Immature natural killer cell (primary cell): ENCODE measurements around the gene EFHD2. TPM values are rescaled to one million over a fixed set of nuclear protein-coding genes. Genes with fewer than 3 reads are reported as not detected.
"Not testable (repeated sequence)": the region's sequence is repeated elsewhere in the genome, so short reads cannot be mapped to it uniquely, and the experiment has no call there.

ENCODE experiments used
- DNase-seq, 3 donors: peaks; one replicate each; pipeline ENCODE4 v3.0.0; 2022; ENCODE audit warnings: mixed read lengths in 1 of 3
- H3K27ac Mint-ChIP-seq, 6 donors: one replicate each; pipeline ENCODE4 v1.8.0; 2020; ENCODE audit warnings: mixed read lengths in 6 of 6, mild to moderate bottlenecking in 5 of 6, inconsistent platforms in 4 of 6, moderate library complexity in 3 of 6
- H3K27me3 Mint-ChIP-seq, 3 donors: one replicate each; pipeline ENCODE4 v1.8.0; 2020 to 2021; ENCODE audit warnings: low read depth in 3 of 3, mild to moderate bottlenecking in 3 of 3, mixed read lengths in 3 of 3, moderate library complexity in 3 of 3, inconsistent platforms in 1 of 3
- H3K36me3 Mint-ChIP-seq, 3 donors: one replicate each; pipeline ENCODE4 v1.8.0; 2020; ENCODE audit warnings: mixed read lengths in 3 of 3, inconsistent platforms in 2 of 3, mild to moderate bottlenecking in 2 of 3
- H3K4me1 Mint-ChIP-seq, 2 donors: one replicate each; pipeline ENCODE4 v1.8.0; 2020; ENCODE audit warnings: inconsistent platforms in 2 of 2, mild to moderate bottlenecking in 2 of 2, mixed read lengths in 2 of 2, moderate library complexity in 1 of 2
- H3K4me3 Mint-ChIP-seq, 5 donors: one replicate each; pipeline ENCODE4 v1.8.0; 2020; ENCODE audit warnings: mild to moderate bottlenecking in 5 of 5, mixed read lengths in 5 of 5, inconsistent platforms in 3 of 5, moderate library complexity in 3 of 5
- H3K9me3 Mint-ChIP-seq, 6 donors: one replicate each; pipeline ENCODE4 v1.8.0; 2020; ENCODE audit warnings: mild to moderate bottlenecking in 6 of 6, mixed read lengths in 6 of 6, inconsistent platforms in 4 of 6, moderate library complexity in 3 of 6
- polyA plus RNA-seq, 3 donors: library from polyadenylated mRNA; unstranded; fragments of 300-500 nt; fragmentation: Illumina TruSeq; gene quantifications; one replicate each; pipeline ENCODE4 v1.2.3, GENCODE V29; 2021

EFHD2 gene
- 1,000 to 10,000 TPM in 1 of 3 donors, 100 to 1,000 TPM in 2; 686 to 1,063 (median 771) TPM for polyA plus RNA-seq

DNA sequence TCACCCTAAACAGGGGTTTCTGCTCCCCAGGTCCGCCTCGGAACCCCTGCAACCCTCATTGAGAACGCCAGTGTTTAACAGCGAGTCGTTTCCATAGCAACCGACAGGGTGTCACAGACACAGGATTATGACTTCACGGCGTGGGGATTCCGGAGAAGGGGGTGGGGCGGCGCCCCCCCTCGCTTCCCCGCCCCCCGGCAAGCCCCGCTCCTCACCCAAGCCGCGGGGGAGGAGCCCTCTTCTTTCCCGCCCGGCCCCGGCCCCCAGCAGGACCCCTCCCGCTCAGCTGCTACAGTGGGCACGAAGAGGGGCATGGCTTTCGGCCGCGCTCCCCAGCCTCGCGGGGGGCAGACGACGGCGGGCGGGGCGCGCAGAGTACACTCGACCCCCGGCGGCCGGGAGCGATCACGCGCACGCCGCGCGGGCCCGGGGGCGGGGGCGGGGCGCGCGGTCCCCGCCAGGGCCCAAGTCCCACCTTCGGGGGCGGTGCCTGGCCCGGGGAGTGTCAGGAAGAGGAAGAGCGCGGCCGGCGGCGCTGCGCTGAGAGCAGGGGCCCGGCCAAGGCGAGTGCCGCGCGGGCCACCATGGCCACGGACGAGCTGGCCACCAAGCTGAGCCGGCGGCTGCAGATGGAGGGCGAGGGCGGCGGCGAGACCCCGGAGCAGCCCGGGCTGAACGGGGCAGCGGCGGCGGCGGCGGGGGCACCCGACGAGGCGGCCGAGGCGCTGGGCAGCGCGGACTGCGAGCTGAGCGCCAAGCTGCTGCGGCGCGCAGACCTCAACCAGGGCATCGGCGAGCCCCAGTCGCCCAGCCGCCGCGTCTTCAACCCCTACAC is at the start of gene EFHD2:
Gene EFHD2 (plus strand): TSS at position 501 of the 835 bp plus-strand sequence. CDS start 84 bp downstream, at position 585.
- H3K9me3 Mint-ChIP-seq, result no peaks in the 10 kb centered on the region
- peaks cover 20 to 36% (median 25%) of the 10 kb centered on the region in 3 donors for H3K36me3 Mint-ChIP-seq
- DNase-seq, result peak; percentile 90 to 93 (median 93)
- H3K27ac Mint-ChIP-seq, result peak within 1 kb of the TSS; percentile 97 to 100 (median 100)
- H3K27me3 Mint-ChIP-seq, result peaks cover 50 to 62% (median 56%) of the 10 kb centered on the region in 3 donors
- peaks cover 75 to 79% of the 10 kb centered on the region in 2 donors for H3K4me1 Mint-ChIP-seq
- H3K4me3 Mint-ChIP-seq, result peak within 1 kb of the TSS; percentile 96 to 100 (median 97)

DNA sequence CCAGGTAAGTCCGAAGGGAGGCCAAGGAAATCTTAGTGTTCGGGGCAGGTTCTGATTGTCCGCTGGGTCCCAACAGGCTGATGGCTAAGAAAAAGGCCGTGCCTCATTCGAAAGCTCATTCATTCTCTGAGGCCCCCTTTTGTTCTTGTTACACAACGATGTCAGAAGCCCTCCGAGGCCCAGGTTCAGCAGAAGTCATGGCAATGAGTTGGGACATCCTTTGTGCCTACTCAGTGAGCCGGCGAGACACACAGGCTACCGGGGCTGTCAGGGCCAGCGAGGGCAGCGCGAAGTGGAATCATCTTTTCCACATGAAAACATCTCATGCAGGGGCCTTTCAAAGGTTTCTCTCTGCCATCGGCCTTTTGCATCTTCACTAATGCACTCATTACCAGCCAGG is 49.0 kb upstream of the EFHD2 start:
- Mint-ChIP-seq H3K27ac (no peak overlapping the region), H3K36me3 (peaks cover 4 to 8% (median 5%) of the 10 kb centered on the region in 3 donors), H3K4me3 (no peak overlapping the region), H3K4me1 (peaks cover 7 to 12% of the 10 kb centered on the region in 2 donors), H3K27me3 (peaks cover 0 to 4% (median 2%) of the 10 kb centered on the region in 3 donors), H3K9me3 (no peaks in the 10 kb centered on the region)
- DNase-seq, result no peak

DNA sequence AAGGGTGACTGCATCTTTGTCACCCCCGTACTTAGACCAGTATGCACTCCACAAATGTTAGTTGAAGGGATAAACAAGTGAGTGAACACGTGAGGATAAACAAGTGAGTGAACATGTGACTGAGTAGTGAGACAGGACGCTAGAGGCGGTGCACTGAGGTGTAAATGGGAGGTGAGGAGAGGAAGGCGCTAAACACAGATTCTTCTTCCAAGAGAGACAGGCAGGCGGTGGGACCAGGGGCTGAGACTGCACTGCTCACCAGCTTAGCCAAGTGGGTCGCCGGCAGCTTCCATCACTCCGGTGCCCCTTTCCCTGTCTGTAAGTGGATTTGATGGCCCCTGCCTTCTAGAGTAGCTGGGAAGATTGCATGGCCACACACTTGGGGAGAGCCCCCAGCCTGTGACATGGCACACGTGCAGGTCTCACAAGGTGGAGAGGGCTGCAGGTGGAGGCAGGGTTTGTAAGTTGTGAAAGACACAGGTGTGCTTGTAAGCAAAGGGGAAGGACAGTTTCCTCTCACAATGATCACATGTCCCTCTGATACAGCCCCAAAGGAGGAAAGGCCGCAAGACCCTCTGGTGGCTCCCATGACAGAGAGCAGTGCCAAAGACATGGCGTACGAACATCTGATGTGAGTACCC is 47.5 kb upstream of the EFHD2 start:
- H3K27ac Mint-ChIP-seq, result peak overlapping the region in 3 of 6 donors; percentile 4 to 76 (median 56)
- H3K4me1 Mint-ChIP-seq, result peaks cover 7 to 12% of the 10 kb centered on the region in 2 donors
- peaks cover 0 to 4% (median 2%) of the 10 kb centered on the region in 3 donors for H3K27me3 Mint-ChIP-seq
- DNase-seq, result no peak
- no peaks in the 10 kb centered on the region for H3K9me3 Mint-ChIP-seq
- peaks cover 4 to 8% (median 5%) of the 10 kb centered on the region in 3 donors for H3K36me3 Mint-ChIP-seq
- no peak overlapping the region for H3K4me3 Mint-ChIP-seq

DNA sequence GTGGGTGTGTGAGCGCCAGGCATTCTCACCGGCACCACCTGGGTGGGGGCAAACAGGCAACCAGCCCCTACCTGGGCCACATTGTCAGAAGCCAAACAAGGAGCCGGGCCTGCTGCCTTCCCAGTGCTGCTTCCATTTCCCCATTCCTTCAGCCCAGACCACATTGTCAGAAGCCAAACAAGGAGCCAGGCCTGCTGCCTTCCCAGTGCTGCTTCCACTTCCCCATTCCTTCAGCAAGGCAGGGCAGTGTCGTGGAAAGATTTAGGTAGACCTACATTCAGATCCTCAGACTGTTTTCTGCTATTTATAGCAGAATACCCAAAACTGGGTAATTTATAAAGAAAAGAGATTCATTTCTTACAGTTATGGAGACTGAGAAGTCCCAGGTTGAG is 47.0 kb upstream of the EFHD2 start:
- Mint-ChIP-seq H3K36me3 (peaks cover 4 to 8% (median 5%) of the 10 kb centered on the region in 3 donors), H3K27ac (peak overlapping the region in 2 of 6 donors; percentile 21 to 62), H3K9me3 (no peaks in the 10 kb centered on the region), H3K4me3 (no peak overlapping the region), H3K4me1 (peaks cover 7 to 14% of the 10 kb centered on the region in 2 donors), H3K27me3 (peaks cover 0 to 4% (median 2%) of the 10 kb centered on the region in 3 donors)
- DNase-seq, result no peak

DNA sequence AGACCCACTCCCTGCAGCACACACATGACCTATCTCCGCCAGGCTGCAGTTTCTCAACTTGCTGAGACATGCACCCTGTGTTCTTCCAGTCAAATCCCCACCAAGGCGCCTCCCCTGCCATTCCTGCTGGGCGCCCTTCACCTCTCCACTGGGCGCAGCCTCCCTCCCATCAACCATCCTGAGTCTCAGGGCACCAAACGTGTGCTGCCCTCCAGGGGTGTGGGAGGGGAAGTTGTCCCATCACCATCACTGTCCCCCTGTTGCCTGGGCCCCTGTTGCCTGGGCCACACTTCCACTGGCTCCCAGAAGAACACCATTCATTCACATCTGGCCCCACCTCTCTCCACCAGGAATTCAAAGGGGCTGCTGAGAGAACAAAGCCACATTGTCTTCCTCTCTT is 44.9 kb upstream of the EFHD2 start:
- Mint-ChIP-seq H3K27ac (peak overlapping the region in 1 of 6 donors; percentile 85), H3K27me3 (peaks cover 0 to 6% (median 2%) of the 10 kb centered on the region in 3 donors), H3K9me3 (no peaks in the 10 kb centered on the region), H3K4me3 (no peak overlapping the region), H3K4me1 (peaks cover 19 to 24% of the 10 kb centered on the region in 2 donors), H3K36me3 (peaks cover 4 to 5% (median 4%) of the 10 kb centered on the region in 3 donors)
- DNase-seq, result peak in 2 of 3 donors; percentile 22 to 34

DNA sequence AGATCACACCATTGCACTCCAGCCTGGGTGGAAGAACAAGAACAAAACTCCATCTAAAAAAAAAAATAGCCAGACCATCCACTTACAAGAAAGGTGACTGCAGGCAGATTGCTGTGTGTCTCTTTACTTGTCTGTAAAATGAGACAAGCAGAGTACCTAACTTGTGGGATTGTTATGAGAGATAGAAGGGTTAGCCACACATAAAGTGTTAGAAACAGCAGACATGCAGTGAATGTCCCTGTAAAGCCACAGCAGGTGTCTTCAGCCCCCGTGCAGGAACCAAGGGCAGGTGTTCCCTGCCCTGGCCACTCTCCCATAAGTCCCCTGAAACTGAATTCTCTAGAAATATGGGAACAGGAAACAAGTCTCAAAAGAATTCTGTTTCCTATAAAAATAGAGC is 40.8 kb upstream of the EFHD2 start:
- peaks cover 12 to 15% of the 10 kb centered on the region in 2 donors for H3K4me1 Mint-ChIP-seq
- DNase-seq, result no peak
- peak overlapping the region in 2 of 6 donors; percentile 7 to 45 for H3K27ac Mint-ChIP-seq
- H3K36me3 Mint-ChIP-seq, result peaks cover 0 to 5% (median 0%) of the 10 kb centered on the region in 3 donors
- no peaks in the 10 kb centered on the region for H3K9me3 Mint-ChIP-seq
- no peak overlapping the region for H3K4me3 Mint-ChIP-seq
- H3K27me3 Mint-ChIP-seq, result peaks cover 0 to 13% (median 5%) of the 10 kb centered on the region in 3 donors

DNA sequence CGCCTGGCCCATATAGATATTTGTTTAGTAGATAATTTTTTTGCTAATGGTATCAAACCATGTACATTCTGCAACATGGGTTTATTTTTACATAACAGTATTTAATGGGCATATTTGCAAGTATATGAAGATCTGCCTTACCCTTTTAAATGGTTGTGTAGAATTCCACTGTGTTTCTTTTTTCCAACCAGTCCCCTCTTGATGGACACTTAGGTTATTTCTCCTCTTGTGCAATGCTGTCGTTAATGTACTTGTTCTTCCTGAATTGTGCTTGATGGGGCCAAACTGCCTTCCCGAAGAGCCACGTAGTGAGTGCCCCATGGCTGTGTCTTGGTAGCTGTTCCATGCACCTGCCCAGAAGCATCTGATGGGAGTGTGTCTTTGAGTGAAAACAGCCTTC is 39.4 kb upstream of the EFHD2 start:
- Mint-ChIP-seq H3K27ac (peak overlapping the region in 1 of 6 donors; percentile 2), H3K36me3 (peaks cover 0 to 5% (median 0%) of the 10 kb centered on the region in 3 donors)

DNA sequence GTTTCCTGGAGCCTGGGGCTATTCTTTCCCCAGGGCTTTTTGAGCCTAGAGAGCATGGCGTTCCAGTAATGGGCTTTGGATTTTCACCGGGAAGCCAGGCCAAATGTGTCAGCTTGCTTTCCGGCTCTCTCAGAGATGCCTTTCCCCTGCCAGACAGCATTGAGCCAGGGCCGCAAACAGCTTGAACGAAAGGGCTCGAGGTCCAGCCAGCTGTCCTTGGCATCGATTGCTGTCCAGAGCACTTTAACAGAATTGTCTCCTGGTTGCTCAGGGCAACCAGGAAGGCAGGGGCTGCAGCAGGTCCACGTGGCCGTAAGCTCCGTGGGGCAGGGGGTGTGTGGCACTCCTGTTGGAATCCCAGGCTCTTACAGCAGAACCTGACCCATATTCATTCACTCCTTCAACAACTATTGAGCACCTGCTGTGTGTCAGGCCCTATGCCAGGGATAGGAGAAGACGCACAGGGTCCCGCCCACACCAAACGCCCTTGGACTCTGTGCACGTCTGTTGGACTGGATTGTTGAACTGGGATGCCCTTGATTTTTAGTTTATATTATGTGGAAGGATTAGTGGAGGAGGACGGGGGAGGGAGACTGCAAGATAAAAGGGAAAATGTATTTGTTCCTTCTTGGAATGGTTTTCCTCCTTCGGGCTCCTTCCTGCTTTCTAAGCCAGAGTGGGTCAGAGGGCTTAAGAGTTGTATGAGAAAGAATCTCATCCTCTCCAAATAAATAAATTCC is 38.7 kb upstream of the EFHD2 start:
- H3K4me1 Mint-ChIP-seq, result peaks cover 12% of the 10 kb centered on the region in 2 donors
- H3K27ac Mint-ChIP-seq, result no peak overlapping the region
- no peaks in the 10 kb centered on the region for H3K9me3 Mint-ChIP-seq
- H3K27me3 Mint-ChIP-seq, result peaks cover 0 to 13% (median 4%) of the 10 kb centered on the region in 3 donors
- H3K36me3 Mint-ChIP-seq, result peaks cover 0 to 5% (median 0%) of the 10 kb centered on the region in 3 donors
- no peak for DNase-seq
- no peak overlapping the region for H3K4me3 Mint-ChIP-seq

More for the DNA sequence above, 39.4 kb upstream of the EFHD2 start:
- H3K9me3 Mint-ChIP-seq, result no peaks in the 10 kb centered on the region
- H3K4me1 Mint-ChIP-seq, result peaks cover 12% of the 10 kb centered on the region in 2 donors
- DNase-seq, result no peak
- peaks cover 0 to 11% (median 4%) of the 10 kb centered on the region in 3 donors for H3K27me3 Mint-ChIP-seq
- peak overlapping the region in 1 of 5 donors; percentile 6 for H3K4me3 Mint-ChIP-seq

DNA sequence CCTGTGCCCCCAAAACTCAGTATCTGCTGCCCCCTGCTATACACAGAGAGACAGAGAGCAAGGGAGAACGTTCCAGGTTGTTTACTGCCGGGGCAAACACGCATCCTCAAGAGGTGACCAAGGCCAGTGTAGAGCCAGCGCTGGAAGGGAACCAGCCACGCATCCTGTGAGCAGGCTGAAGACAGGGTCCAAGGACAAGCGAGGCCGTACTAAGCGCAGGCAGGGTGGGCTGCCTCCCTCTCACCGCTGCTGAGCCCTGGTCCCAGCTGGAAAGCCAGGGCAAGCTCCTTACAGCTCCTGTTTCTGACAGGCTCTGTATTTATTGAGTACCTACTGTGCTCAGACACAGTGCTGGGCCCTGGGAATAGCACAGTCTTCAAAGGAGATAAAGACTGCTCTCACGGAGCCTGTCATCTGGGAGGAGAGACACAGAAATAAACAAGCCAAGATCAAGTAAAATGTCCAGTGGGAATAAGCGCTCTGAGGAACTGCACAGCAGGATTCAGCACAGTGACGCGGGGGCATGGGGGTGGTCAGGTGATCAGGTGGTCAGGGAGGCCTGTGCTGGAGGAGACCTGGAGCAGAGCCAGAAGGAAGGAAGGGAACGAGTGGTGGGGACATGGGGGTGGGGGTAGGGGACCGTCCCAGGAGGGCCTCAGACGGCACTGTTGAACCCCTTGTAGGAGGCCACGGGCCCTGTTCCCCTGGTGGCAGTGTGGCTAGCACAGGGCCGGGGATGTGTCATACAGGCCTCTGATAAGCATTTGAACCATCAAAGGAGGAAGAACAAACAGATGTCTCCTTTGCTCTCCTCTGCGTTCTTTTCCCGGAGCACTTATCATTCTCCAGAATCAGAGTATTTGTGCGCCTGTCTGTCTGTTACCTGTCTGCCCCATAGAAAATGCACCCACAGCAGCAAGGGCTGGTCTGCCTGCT is 37.8 kb upstream of the EFHD2 start:
- Mint-ChIP-seq H3K4me3 (no peak overlapping the region), H3K9me3 (no peaks in the 10 kb centered on the region), H3K27me3 (peaks cover 0 to 13% (median 4%) of the 10 kb centered on the region in 3 donors), H3K4me1 (peaks cover 12% of the 10 kb centered on the region in 2 donors), H3K27ac (no peak overlapping the region), H3K36me3 (peaks cover 0 to 5% (median 0%) of the 10 kb centered on the region in 3 donors)
- DNase-seq, result no peak

GRCh38 chr1:15378729-15379128 is 31.0 kb upstream of the EFHD2 start:
- Mint-ChIP-seq H3K36me3 (peaks cover 0 to 3% (median 0%) of the 10 kb centered on the region in 3 donors), H3K4me3 (no peak overlapping the region), H3K4me1 (peaks cover 1 to 2% of the 10 kb centered on the region in 2 donors), H3K27me3 (peaks cover 0 to 3% (median 2%) of the 10 kb centered on the region in 3 donors), H3K9me3 (no peaks in the 10 kb centered on the region), H3K27ac (no peak overlapping the region)
- no peak for DNase-seq

- H3K4me3 Mint-ChIP-seq, H3K27ac Mint-ChIP-seq, H3K27me3 Mint-ChIP-seq, H3K4me1 Mint-ChIP-seq, DNase-seq, H3K9me3 Mint-ChIP-seq, H3K36me3 Mint-ChIP-seq: not testable (repeated sequence)
Measured at GRCh38 chr1:15379151-15379550, 30.5 kb upstream of the EFHD2 start.

DNA sequence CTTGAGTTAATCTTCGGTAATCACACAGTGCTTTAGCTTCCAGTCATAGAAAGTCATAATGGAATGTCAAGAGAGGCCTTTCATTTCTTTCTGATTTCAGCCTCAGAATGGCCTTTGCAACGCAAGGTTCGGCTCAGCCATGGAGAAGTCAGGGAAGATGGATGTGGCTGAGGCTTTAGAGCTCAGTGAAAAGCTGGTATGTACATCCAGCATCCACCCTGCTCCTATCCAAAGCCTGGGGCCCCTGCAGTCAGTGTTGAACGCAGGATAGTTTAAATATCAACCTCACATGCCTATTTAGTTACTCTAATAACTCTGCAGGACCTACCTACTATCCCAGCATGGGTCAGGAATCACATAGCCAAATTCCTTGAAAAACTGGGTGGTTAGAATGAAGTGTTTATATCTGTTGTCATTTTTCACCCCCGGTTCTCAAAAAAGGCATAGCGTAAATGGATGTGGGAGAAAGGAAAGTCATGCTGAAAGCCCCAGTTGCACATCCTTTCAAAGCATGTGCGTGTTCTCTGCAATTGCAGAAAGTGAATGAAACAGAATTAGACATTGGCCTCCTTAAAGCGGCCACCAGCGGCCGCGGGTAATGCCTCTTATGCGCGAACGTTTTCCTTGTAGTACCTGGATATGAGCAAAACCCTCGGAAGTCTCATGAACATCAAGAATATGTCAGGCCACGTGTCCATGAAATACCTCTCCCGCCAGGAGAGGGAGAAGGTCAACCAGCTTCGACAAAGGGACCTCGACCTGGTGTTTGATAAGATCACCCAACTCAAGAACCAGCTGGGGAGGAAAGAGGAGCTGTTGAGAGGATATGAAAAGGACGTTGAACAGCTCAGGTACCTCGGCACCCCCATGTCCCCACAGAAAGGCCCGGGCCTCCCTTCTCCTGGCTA is 28.8 kb upstream of the EFHD2 start:
- no peak overlapping the region for H3K27ac Mint-ChIP-seq
- no peak overlapping the region for H3K4me3 Mint-ChIP-seq
- H3K27me3 Mint-ChIP-seq, result peaks cover 0 to 3% (median 0%) of the 10 kb centered on the region in 3 donors
- H3K36me3 Mint-ChIP-seq, result peaks cover 0 to 3% (median 0%) of the 10 kb centered on the region in 3 donors
- DNase-seq, result no peak
- H3K4me1 Mint-ChIP-seq, result peaks cover 23 to 24% of the 10 kb centered on the region in 2 donors
- H3K9me3 Mint-ChIP-seq, result no peaks in the 10 kb centered on the region
